Stromal cell of bone marrow (primary cell): ENCODE measurements around the gene TTLL11.

ENCODE experiments used
- DNase-seq: peaks from one replicate; pipeline ENCODE4 v3.0.0-alpha.2; 2012; ENCODE audit warnings: low read depth

The TTLL11 gene

GRCh38 chr9:121880343-121880898 lies 212.7 kb downstream of the TTLL11 start:
- no peak for DNase-seq

- DNase-seq = no peak
Measured at GRCh38 chr9:121878271-121878822, 214.8 kb downstream of the TTLL11 start.

- DNase-seq = peak; percentile 64
Measured at GRCh38 chr9:121876658-121877271, 216.3 kb downstream of the TTLL11 start.

- DNase-seq = no peak
Measured at GRCh38 chr9:121876255-121876654, 216.9 kb downstream of the TTLL11 start.

GRCh38 chr9:121874524-121874923 lies 218.6 kb downstream of the TTLL11 start:
- no peak for DNase-seq

- no peak for DNase-seq
Measured at GRCh38 chr9:121871431-121872025, 221.6 kb downstream of the TTLL11 start.

- no peak for DNase-seq
Measured at GRCh38 chr9:121870271-121870670, 222.8 kb downstream of the TTLL11 start.

GRCh38 chr9:121868626-121869025 lies 224.5 kb downstream of the TTLL11 start:
- no peak for DNase-seq

- no peak for DNase-seq
Measured at GRCh38 chr9:121866927-121867326, 226.2 kb downstream of the TTLL11 start.

GRCh38 chr9:121865884-121866283 lies 227.2 kb downstream of the TTLL11 start:
- DNase-seq = no peak

- no peak for DNase-seq
Measured at GRCh38 chr9:121865060-121865459, 228.0 kb downstream of the TTLL11 start.

- DNase-seq = no peak
Measured at GRCh38 chr9:121863955-121864354, 229.2 kb downstream of the TTLL11 start.

GRCh38 chr9:121862371-121863332 lies 230.5 kb downstream of the TTLL11 start:
- DNase-seq = no peak

GRCh38 chr9:121861501-121862180 lies 231.5 kb downstream of the TTLL11 start:
- DNase-seq = no peak

- DNase-seq = no peak
Measured at GRCh38 chr9:121860744-121861143, 232.4 kb downstream of the TTLL11 start.

GRCh38 chr9:121860213-121860612 lies 232.9 kb downstream of the TTLL11 start:
- no peak for DNase-seq

- DNase-seq = no peak
Measured at GRCh38 chr9:121859646-121860045, 233.5 kb downstream of the TTLL11 start.

- no peak for DNase-seq
Measured at GRCh38 chr9:121858788-121859187, 234.3 kb downstream of the TTLL11 start.

- no peak for DNase-seq
Measured at GRCh38 chr9:121857928-121858327, 235.2 kb downstream of the TTLL11 start.

GRCh38 chr9:121855476-121855875 lies 237.6 kb downstream of the TTLL11 start:
- DNase-seq = no peak

GRCh38 chr9:121853617-121854395 lies 239.3 kb downstream of the TTLL11 start:
- no peak for DNase-seq
